HG03108 (cell line): Measurements from ENCODE around the gene PRKX.
"Not testable (repeated sequence)": the region's sequence is repeated elsewhere in the genome, so short reads cannot be mapped to it uniquely, and the experiment has no call there.

Experiments used
- ATAC-seq: cut with Tn5 transposase; IDR thresholded peaks from one replicate; pipeline ENCODE4 v1.9.1; 2021; ENCODE audit warnings: moderate library complexity; ENCODE audit not compliant: unreplicated experiment

Gene PRKX

DNA sequence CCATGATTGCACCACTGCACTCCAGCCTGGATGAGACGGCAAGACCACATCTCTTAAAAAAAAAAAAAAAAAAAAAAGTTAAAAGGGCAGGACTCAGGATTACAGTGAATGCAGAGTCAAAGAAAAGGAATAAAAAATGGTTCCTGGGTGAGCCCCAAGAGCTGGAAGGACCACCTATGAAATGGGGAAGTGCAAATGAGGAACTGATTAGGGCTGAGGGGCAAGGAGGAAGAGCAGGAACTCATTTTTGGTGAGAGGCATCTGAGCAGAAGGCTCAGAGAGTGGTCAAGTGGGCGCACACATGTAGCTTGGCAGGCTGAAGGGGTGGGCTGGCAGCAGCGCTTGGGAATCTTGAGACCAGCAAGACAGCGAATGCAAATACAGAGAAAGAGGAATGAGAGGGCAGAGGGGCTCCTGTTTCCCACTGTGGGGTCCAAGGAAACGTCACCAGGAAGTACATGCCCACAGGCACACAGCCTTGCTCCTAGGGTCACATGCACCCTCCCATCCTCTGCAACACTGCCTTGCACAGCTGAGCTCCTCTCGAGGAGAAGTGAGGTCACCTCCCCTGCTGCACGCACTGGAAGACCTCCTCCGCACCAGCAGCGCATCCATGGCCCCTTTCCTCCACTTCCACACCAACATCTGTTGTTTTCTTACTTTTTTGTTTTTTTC, 49.7 kb downstream of the PRKX start:
- ATAC-seq: not testable (repeated sequence)

DNA sequence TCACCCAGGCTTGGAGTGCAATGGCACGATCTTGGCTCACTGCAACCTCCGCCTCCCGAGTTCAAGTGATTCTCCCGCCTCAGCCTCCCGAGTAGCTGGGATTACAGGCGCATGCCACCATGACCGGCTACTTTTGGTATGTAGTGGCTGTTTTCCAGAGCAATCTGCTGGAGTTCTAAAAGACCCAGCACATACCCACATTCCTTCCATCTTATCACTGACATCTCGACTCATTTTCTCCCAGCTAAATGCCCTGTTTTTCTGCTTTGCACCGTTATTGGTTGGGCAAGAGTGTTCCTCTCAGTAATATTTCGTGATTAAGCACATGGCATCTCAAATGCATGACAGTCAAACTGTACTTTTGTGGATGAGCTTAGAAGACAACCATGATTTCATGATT, 53.7 kb downstream of the PRKX start:
- ATAC-seq: no peak

DNA sequence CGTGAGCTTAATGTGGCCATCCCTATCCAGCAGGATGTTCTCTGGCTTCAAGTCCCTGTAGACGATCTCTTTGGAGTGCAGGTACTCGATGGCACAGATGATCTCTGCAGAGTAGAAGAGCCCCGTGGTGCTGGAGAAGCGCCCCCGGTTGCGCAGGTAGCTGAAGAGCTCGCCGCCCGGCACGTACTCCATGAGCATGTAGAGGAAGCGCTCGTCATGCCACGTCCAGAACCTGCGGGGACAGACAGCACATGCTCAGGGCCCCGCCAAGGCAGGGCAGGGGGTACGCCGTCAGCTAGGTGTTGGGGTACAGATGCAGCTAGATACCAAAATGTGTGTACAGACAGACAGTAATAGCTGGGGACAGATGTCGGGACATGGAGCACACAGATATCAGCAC, 58.3 kb downstream of the PRKX start:
- ATAC-seq: no peak

DNA sequence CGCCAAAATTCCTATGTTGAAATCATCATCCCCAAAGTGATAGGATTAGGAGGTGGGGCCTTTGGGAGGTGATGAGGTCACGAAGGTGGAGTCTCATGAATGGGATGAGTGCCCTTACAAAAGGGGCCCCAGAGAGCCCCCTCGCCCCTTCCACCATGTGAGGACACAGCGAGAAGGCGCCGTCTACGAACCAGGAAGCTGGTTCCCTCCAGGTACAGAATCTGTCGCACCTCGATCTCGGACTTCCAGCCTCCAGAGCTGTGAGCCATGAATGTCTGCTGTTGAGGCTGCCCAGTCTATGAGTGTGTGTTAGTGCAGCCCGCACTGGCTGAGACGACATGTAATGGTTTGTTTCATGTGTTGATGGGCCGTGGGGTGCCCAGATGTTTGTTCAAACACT, 60.3 kb downstream of the PRKX start:
- ATAC-seq: no peak

DNA sequence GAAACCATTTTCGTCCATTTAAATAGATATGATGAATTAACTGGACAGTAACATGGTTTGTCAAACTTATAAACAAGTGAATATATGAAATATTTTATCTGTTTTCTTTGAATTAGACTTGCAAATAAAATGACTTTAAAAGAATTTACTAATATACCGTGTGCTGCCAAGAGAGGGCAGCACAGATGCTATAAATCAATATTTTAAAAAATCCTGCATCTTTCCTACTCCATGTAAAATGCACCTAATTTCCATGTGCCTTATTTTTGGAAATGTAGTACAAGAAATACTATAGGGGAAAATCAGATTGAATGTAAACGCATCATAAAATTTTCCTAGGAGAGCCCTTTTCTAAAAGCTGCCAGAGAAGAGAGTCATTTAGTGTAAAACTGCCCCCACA, 62.2 kb downstream of the PRKX start:
- ATAC-seq: no peak

DNA sequence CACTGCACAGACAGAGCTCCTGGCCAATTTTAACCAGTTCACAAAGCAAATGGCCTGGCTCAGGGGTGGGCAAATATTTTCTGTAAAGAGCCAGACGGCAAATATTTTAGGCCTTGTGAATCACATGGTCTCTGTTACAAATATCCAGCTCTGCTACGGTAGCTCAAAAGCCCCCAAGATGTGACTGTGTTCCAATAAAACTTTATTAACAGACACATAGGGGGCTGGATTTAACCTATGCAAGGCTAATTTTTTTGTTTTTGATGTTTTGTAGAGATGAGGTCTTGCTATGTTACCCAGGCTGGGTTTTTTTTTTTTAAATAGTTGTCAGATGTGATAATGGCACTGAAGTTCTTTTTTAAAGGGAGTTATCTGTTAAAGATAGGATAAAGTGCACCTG, 65.4 kb downstream of the PRKX start:
- ATAC-seq: no peak

DNA sequence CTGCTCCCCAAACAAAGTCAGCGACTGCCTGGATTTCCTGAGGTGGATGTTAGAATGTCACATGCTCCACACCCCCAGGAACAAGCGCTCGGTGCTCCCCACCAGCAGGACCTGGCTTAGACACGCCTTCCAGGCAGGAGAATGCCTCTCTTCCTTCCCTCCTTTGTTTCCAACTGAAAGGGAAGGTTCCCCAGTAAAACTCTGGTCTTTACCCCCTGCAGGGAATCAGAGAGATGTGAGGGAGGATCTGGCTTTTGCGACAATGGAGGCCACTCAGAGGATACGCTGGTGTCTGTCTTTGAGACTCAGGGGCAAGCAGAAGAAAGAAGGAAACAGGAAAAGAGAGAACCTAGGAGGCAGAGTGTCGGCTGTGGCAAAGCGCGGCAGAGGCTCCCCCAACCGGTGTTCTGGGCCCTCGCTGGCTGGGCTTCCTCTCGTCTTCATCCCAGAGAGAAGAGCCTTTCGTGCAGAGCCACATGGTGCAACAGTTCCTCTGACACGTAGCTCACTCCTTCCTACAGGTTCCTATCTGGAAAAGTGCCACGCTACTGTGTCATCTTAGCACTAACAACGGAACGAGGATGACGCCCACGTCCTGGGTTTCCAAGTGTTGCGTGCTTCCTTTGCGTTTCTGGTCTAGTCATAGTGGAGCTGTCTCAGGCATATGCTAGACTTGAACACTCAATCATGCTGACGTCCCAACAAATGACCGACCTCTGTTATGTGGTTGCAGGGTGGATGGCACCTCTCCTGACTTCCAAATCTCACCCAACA, 73.4 kb downstream of the PRKX start:
- ATAC-seq: not testable (repeated sequence)

DNA sequence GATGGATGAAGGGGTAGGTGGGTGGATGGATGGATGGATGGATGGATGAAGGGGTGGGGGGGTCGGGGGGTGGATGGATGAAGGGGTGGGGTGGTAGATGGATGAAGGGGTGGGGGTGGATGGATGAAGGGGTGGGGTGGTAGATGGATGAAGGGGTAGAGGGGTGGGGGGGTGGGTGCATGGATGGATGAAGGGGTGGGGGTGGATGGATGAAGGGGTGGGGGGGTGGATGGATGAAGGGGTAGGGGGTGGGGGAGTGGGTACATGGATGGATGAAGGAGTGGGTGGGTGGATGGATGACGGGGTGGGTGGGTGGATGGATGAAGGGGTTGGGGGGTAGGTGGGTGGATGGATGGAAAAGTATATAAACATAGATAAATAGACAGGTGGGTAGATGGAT, 74.2 kb downstream of the PRKX start:
- no peak for ATAC-seq

DNA sequence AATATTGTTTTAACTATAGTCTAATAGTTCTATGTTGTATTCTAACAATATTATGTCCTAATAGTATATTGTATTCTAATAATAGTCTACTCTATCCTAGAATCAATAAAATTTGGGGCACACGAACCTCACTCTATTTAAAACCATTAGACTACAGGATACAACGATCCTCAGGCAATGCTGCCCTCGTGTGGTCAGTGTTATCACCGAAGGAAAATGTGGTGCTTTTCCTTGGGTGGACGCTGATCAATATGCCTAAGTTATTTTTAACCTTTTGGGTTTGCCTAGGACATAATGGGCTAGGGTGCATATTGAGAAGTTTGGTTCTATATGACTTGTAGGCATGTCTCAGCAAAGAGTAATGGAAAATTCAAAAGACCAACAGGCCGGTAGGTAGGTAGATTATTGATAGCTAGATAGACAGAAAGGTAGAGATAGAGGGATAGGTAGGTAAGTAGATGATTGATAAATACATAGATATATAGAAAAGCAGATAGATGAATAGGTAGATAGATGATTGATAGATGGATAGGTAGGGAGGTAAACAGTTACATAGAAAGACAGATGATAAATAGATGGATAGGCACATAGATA, 75.1 kb downstream of the PRKX start:
- no peak for ATAC-seq

DNA sequence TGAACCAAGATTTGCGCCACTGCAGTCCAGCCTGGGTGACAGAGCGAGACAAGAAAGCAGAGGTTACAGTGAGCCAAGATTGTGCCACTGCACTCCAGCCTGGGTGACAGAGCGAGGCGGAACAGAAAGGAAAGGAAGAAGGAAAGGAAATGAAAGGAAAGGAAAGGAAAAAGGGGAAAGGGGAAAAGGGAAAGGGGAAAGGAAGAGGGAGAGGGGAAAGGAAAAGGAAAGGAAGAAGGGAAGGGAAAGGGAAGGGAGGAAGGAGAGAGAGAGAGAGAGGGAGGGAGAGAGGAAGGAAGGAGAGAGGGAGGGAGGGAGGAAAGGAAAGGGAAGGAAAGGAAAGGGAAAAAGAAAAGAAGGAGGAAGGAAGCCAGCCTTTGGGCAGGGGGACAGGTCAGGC, 76.6 kb downstream of the PRKX start:
- no peak for ATAC-seq

DNA sequence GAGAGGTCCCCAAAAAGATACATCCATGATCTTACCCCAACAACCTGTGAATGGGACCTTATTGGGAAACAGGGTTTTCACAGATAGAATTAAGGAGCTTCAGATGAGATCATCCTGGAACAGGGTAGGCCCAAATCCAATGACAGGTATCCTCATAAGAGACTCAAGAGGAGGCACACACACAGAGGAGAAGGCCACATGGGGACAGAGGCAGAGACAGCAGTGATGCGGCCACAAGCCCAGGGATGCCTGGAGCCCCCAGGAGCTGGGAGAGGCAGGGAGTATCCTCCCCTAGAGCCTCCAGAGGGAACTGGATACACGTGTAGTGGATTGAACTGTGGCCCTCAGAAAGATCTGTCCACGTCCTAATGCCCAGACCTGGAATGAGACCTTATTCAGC, 82.3 kb downstream of the PRKX start:
- no peak for ATAC-seq

DNA sequence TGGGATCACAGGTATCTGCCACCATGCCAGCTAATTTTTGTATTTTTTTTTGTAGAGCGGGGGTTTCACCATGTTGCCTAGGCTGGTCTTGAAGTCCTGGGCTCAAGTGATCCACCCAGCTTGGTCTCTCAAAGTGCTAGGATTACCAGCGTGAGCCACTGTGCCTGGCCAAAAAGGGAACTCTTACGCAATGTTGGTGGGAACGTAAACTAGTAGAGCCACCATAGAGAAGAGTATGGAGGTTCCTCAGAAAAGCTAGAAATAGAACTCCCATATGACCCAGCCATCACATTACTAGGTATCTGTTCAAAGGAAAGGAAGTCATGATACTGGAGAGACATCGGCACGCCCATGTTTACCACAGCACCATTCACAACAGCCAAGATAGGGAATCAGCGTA, 85.9 kb downstream of the PRKX start:
- no peak for ATAC-seq

DNA sequence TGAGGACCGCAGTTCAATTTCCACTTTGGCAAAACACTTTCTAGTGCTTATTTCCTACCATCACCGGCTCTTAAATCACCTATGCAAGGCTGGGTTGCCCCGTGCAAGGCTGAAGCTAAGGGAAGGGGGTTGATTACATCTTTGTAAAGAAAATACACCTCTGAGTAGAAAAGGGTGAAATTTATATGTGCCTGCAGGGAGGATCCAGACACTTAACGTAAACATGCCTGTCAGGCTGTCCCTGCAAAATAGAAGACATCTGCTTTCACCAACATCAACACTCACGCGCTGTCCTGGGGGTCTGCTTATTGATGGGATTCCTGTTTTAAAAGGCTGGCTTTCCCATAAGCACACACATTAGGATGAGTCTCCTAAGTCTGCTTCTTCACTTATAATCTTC, 92.0 kb downstream of the PRKX start:
- no peak for ATAC-seq

DNA sequence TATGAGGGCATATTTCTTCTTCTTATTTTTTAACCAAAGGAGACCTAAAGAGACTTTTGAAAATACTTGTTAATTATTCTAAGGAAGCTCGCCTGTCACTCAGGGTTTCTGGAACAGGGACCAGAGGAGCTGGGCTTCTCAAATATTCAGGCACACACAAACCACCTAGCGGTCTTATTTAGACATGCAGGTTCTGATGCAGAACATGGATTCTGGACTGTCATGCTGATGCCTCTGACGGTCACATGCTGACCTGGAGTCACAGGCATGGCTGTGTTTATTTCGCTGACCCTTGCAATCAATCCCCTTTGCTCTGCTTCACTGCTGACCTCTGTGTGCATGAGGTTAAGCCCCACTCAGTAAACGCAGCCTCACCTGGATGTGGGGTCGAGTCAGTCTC, 101.7 kb downstream of the PRKX start:
- not testable (repeated sequence) for ATAC-seq

DNA sequence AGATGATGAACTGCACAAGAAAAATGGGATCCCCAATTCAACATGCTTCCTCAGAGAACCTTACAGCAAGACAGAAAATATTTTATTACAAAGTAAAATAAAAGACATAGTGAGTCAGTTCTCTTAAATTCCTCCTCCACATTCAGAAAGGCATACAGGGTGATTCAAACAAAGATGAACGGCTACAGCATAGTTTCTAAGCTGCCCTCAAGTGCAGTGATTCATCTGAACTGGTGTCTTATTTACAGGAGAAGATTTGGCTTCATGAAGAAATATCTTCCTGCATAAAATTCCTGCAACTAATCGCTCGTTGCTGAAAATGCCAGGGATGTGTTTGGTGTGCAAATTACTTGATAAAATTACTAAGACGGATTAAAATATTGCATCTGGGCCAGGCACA, 103.6 kb downstream of the PRKX start:
- no peak for ATAC-seq

DNA sequence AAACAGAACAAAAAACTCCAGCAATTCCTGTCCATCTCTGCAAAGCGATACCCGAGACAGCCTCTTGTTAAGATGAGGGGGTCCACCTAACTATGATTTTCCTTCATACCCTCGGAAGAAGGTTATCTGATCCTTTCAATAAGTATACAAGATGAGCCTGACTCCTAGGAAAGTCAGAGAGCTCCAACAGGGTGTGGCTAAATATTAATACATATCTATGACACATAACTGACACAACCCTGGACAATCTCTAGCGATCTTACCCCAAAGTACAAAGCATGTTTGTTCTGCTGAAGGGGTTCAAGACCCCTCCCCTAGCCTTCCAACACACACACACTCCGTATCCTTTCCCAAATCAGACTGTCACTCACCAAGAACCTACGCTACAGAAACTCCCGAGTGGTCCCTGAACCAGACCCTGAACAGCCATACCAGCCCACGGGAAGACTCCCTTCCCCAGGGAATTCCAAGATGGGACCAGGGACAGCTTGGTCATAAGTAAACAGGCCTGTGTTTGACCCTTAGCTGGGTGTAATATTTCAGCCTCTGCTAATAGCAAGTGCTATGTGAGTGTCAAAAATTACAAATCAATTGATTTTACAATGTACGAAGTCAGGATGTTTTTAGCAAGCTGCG, 110.3 kb downstream of the PRKX start:
- no peak for ATAC-seq

DNA sequence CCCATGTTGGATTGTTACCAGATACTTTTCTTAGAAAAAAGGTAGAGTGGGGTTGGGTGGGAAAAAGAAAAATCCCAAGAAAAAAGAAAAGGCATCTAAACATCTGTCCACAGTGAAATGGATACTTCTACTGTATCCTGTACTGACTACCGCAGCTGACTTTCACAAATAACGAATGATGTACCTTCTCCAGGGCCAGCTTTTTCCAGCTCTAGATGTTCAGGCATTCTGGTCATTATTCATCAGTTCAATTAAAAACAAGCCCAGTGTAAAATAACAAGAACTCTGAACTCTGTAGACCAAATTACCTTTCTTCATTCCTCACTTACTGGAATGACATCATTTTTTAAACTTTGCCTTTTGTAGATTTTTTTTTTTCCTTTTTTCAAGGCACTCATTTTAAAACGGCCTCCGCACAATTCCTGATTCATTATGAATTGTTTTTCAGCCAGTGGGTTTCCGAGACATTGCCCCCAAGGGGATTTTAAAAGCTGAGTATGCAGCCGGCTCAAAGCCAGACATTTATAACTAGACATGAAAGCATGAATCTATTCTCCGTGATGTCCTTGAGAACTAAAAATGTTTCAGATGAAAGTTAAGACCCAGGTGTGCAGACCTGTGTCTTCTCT, 113.5 kb downstream of the PRKX start:
- no peak for ATAC-seq

DNA sequence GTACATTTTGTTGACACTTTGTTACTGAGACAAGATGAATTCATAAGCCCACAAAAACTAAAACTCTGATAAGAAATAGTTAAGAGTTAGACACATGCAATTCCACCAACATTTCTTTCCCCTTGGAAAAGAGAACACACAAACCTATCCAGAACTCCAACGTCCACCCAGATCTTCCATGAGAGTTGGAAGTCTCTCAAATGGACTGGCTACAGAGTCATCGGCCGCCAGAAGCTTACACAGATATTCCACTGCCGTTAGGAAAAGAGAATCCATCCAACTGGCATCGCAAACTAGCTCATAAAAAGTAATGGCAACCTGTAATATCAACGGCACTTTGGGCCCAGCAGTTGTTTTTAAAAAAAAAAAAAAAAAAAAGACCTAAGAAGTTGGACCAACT, 114.7 kb downstream of the PRKX start:
- ATAC-seq: no peak

DNA sequence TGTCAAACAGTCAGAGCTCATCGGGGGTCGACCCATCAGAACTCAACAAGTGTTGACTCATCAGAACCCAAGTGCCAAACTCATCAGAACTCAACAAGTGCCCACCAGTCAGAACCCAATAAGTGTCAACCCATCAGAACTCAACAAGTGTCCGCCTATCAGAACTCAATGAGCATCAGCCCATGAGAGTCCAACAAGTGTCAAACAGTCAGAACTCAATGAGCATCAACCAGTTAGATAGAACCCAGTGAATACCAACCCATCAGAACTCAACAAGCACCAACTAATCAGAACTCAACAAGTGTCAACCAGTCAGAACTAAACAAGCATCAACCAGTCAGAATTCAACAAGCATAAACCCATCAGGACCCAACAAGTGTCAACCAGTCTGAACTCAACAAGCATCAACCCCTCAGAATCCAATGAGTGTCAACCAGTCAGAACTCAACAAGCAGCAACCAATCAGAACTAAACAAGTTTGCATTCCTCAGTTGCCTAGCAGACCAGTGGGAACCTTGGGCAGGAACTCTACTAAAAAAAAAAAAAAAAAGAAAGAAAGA, 115.3 kb downstream of the PRKX start:
- no peak for ATAC-seq

DNA sequence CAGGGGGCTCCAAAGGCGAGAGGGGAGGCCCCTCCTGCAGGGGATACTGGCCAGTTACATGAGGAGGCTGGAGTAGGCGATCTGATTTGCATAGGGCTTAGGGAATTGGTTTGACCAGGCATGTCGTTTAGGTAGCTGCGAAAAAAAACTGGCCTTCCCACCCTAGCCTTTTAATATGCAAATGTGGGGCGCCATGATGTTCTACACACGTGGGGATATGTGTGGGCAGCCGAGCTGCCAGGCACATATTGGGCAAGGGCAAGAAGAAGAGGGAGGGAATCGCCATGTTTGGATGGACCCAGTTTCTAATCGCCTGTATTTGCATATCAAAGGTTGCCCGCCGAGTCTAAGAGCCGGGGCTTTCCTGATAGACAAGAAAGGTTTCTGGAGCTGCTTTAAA, 121.3 kb downstream of the PRKX start:
- no peak for ATAC-seq

DNA sequence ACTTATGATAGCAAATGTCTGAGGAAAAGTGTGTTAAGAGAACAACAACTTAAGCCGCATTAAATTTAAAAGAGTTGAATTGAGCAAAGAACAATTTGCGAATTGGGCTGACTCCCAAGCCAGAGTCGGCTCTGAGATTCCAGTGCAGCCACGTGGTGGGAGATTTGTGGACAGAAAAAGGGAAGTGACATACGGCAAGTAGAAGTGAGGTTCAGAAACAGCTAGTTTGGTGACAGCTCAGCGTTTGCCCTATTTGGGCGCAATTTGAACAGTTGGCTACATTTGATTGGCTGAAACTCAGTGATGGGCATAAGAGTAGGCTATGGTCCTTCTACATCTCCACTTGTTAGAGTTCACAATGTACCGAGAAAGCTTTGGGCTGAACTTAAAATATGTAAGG, 124.0 kb downstream of the PRKX start:
- no peak for ATAC-seq
